ENCODE measurements around the gene MYO5B.

GRCh38 chr18:49841236-49842217, 353.4 kb downstream of the MYO5B start:
- TF ChIP-seq CTCF (IDR thresholded peaks at IDR 0.05) (no peak), POLR2A (IDR thresholded peaks at IDR 0.05) (no peak)

All from thyroid gland (tissue), 4 donors.